ENCODE measurements around the gene OSBPL6.

Gene OSBPL6

GRCh38 chr2:178395941-178396570, 201.7 kb downstream of the OSBPL6 start:
- ChIA-PET CTCF (interaction anchor here (0.5 to 6.5 kb wide), 15 partner anchors 9 to 1294 kb away, joined by 3 to 61 read pairs (median 4); no protein-coding TSS in a partner anchor), POLR2A (no interaction called here)
- TF ChIP-seq ZBTB17 (tag by site-specific recombination; IDR thresholded peaks at IDR 0.05) (peak; percentile 64; the same call in 1 of the 2 replicates), EGR2 (tag by site-specific recombination; IDR thresholded peaks at IDR 0.05; ENCODE audit: low read depth) (no peak)
- Histone ChIP-seq H3K36me3 (ENCODE audit: control insufficient read depth in 2 of 2, insufficient read depth in 1 of 2, low read length in 2 of 2) (peaks cover 0 to 1% of the 10 kb centered on the region in 2 experiments; a peak in 1 of 3 replicates), H3K4me1 (ENCODE audit: control insufficient read depth, insufficient read depth, low read length) (no peaks in the 10 kb centered on the region), H3K9me3 (ENCODE audit: control insufficient read depth, insufficient read depth, low read depth, low read length) (no peaks in the 10 kb centered on the region), H3K4me3 (ENCODE audit: low read depth, low read length) (no peak overlapping the region), H3K27ac (ENCODE audit: extremely low read depth, low read depth, low read length) (no peak overlapping the region)

GRCh38 chr2:178397002-178397605, 202.8 kb downstream of the OSBPL6 start:
- Histone ChIP-seq H3K27ac (ENCODE audit: extremely low read depth, low read depth, low read length) (no peak overlapping the region), H3K4me1 (ENCODE audit: control insufficient read depth, insufficient read depth, low read length) (no peaks in the 10 kb centered on the region), H3K4me3 (ENCODE audit: low read depth, low read length) (no peak overlapping the region), H3K36me3 (ENCODE audit: control insufficient read depth in 2 of 2, insufficient read depth in 1 of 2, low read length in 2 of 2) (no peaks in the 10 kb centered on the region), H3K9me3 (ENCODE audit: control insufficient read depth, insufficient read depth, low read depth, low read length) (no peaks in the 10 kb centered on the region)
- CTCF ChIA-PET = interaction anchor here (0.6 to 6.5 kb wide), 22 partner anchors 10 to 616 kb away, joined by 3 to 61 read pairs (median 4); no protein-coding TSS in a partner anchor
- TF ChIP-seq PRDM1 (tag by site-specific recombination; IDR thresholded peaks at IDR 0.05) (0 out of 2 replicates have a peak, but pooled peaks have one; percentile 27), GFI1B (tag by site-specific recombination; IDR thresholded peaks at IDR 0.05) (no peak), ZSCAN30 (tag by site-specific recombination; IDR thresholded peaks at IDR 0.05) (no peak), ZNF292 (tag by site-specific recombination; IDR thresholded peaks at IDR 0.05; ENCODE audit: borderline replicate concordance, low read depth) (no peak), ZNF335 (tag by site-specific recombination; conservative IDR thresholded peaks at IDR 0.05) (peak; percentile 45; the same call in 1 of the 2 replicates), ZFP41 (tag by site-specific recombination; IDR thresholded peaks at IDR 0.05; ENCODE audit: borderline replicate concordance) (no peak), ZNF654 (tag by site-specific recombination; IDR thresholded peaks at IDR 0.05; ENCODE audit: low read depth) (peak; percentile 32), ZNF692 (tag by site-specific recombination; IDR thresholded peaks at IDR 0.05) (no peak), CTCF (tag by site-specific recombination; IDR thresholded peaks at IDR 0.05) (peak; percentile 18; the same call in 1 of the 2 replicates)
- POLR2A ChIA-PET = no interaction called here

GRCh38 chr2:178401994-178402437, 207.7 kb downstream of the OSBPL6 start:
- no peaks in the 10 kb centered on the region for H3K9me3 ChIP-seq (ENCODE audit: control insufficient read depth, insufficient read depth, low read depth, low read length)
- no peaks in the 10 kb centered on the region for H3K4me1 ChIP-seq (ENCODE audit: control insufficient read depth, insufficient read depth, low read length)
- H3K4me3 ChIP-seq (ENCODE audit: low read depth, low read length) = no peak overlapping the region
- no peak overlapping the region for H3K27ac ChIP-seq (ENCODE audit: extremely low read depth, low read depth, low read length)
- ChIA-PET POLR2A (interaction anchor here (1.6 kb wide), 1 partner anchor 12 kb away, joined by 7 read pairs; no protein-coding TSS in a partner anchor), CTCF (interaction anchor here (0.6 to 1.7 kb wide), 5 partner anchors 13 to 495 kb away, joined by 3 to 10 read pairs (median 4); no protein-coding TSS in a partner anchor)
- no peaks in the 10 kb centered on the region for H3K36me3 ChIP-seq (ENCODE audit: control insufficient read depth in 2 of 2, insufficient read depth in 1 of 2, low read length in 2 of 2)
- TF ChIP-seq ZBTB11 (tag by site-specific recombination; conservative IDR thresholded peaks at IDR 0.05; ENCODE audit: low read depth) (no peak), ZNF776 (tag by site-specific recombination; IDR thresholded peaks at IDR 0.05; ENCODE audit: borderline replicate concordance) (no peak), ZNF416 (tag by site-specific recombination; IDR thresholded peaks at IDR 0.05) (no peak), ZNF354C (tag by site-specific recombination; IDR thresholded peaks at IDR 0.05; ENCODE audit: borderline replicate concordance, low read depth) (no peak), SP2 (tag by site-specific recombination; IDR thresholded peaks at IDR 0.05) (no peak), ZNF707 (tag by site-specific recombination; IDR thresholded peaks at IDR 0.05) (no peak), ZNF560 (tag by site-specific recombination; IDR thresholded peaks at IDR 0.05; ENCODE audit: borderline replicate concordance) (no peak), ZNF335 (tag by site-specific recombination; conservative IDR thresholded peaks at IDR 0.05) (no peak), ZNF350 (tag by site-specific recombination; IDR thresholded peaks at IDR 0.05) (no peak), CTCF (tag by site-specific recombination; IDR thresholded peaks at IDR 0.05) (no peak), ZNF610 (tag by site-specific recombination; IDR thresholded peaks at IDR 0.05; ENCODE audit: borderline replicate concordance) (no peak)

All from HEK293 (cell line).